Measurements from ENCODE around the gene NUCB1.
"Not testable (repeated sequence)": the region's sequence is repeated elsewhere in the genome, so short reads cannot be mapped to it uniquely, and the experiment has no call there.

GRCh38 chr19:48879696-48880095, 20.4 kb upstream of the NUCB1 start:
- TF ChIP-seq CTCF (IDR thresholded peaks at IDR 0.05; ENCODE audit: low read depth, low read length); EZH2phosphoT487 (IDR thresholded peaks at IDR 0.05; ENCODE audit: low read depth): not testable (repeated sequence)
